ENCODE data around the gene S100P.
A peak's percentile ranks its signal among the peaks of the same experiment; 100 is the strongest.

Gene S100P

DNA sequence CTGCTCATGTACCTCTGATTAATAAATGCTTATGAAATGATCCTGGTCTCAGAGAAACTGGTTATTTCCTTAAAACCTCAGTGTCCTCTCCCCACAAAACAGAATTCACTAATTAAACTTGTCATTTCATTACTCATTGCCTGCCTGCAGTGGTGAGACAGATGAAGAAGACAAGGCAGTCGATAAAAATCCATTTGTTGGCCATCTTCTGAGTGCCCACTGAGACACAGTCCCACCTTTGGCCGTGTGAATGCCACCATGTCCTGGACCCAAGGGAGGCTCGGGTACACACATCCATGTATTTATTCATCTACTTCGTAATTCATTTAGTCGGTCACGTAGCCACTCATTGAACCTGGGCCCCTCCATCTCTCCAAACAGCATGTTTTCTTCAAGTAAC lies 3.5 kb downstream of the S100P start:
- DNase-seq (ENCODE audit: low read depth in 2 of 2): no peak

DNA sequence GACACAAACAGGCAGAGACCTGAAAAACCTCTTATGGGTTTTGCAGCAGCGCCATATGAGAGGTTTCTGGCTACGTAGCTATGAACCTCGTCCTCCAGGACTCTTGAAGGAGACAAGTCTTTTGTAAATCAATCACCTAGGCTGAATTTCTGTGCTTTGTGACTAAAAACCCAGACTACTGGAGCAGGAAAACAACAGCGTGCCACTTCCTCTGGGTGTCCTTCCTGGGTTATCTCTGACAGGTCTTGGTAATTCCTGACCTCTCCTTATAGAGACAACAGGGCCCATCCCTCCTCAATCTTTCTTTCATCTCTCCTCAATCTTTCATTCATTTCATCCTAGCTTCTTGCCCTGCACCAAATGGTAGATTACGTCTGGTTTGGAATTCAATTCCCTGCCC lies 5.7 kb downstream of the S100P start:
- DNase-seq (ENCODE audit: low read depth in 2 of 2): no peak

- DNase-seq (ENCODE audit: low read depth in 2 of 2): no peak
Observed at GRCh38 chr4:6699903-6700302, 6.2 kb downstream of the S100P start.

DNA sequence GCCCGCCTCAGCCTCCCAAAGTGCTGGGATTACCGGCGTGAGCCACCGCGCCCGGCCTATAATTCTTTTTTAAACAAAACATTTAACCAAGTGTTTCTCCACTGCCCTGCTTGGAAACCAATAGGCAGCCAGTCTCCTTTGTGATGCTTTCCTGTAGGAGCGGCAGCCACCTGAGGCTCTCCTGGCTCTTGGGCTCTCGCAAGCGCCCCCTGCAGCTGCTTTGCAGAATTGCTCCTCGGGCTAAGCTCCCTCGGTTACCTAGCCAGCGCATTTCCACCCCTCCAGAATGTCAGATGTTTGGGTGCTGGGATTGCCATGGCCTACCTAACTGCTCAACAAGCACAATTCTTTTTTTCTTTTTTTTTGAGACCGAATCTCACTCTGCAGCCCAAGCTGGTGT lies 7.7 kb downstream of the S100P start:
- DNase-seq (ENCODE audit: low read depth in 2 of 2): no peak

DNA sequence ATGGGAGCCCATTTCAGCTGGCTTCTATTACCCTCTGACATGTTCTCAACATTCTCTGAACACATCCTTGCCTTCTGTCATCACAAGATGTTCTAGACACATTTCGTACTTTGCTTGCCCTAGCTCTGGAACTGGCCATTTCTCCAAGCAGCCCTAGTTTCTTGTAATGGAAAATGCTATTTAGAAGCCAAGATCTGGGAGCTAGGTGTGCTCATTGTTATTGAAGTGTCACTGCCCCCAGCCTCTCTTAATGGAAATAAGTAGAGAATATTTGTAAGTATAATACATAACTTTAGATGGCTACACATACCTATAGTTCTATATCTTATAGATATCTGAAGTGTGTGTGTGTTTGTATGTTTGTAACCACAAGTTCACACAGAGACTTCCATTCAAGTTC lies 9.1 kb downstream of the S100P start:
- no peak for DNase-seq (ENCODE audit: low read depth in 2 of 2)

DNA sequence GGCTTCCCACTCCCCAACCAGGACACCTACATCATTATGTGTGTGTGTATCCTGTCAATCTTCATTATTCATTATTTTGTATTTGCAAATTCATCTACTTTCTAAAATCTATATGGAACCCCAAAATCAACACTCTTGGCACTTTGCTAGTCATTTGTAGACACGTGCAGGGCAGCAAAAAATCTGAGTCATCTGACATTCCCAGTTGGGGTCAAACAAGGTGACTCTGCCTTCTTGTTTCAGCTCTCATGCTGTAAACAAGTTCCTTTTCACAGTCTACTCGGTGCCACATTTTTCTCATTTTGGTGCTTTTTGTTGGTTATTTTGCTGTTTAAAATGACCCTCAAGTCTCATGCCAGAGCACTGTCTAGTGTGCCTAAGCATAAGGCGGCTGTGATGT lies 10.1 kb downstream of the S100P start:
- no peak for DNase-seq (ENCODE audit: low read depth in 2 of 2)

- no peak for DNase-seq (ENCODE audit: low read depth in 2 of 2)
Observed at GRCh38 chr4:6705646-6706045, 12.0 kb downstream of the S100P start.

- no peak for DNase-seq (ENCODE audit: low read depth in 2 of 2)
Observed at GRCh38 chr4:6706173-6706572, 12.5 kb downstream of the S100P start.

- DNase-seq (ENCODE audit: low read depth in 2 of 2): peak; percentile 89 to 90
Observed at GRCh38 chr4:6709230-6710114, 15.8 kb downstream of the S100P start, which contains the start of gene MRFAP1L1. TSS of gene MRFAP1L1 (minus strand) at chr4:6709865. CDS start at chr4:6709629, 236 bp downstream.

DNA sequence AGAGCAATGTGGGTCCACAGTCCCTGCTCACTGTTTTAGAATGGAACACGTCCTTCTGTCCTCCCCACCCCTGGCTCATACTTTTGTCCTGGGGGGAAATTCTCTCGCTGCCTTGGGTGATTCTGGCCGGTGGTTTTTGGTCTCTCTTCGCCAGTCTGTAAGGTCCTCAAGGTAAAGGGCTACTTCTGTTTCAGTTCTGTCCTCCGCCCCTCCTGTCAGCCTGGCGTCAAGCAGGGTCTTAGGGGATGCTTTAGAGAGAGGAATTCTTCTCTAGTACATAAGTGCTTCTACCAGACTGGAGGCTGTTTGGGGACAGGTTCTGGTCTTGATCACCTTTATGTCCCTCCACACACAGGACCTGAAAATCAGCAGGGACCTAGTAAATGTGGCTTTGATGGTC lies 16.6 kb downstream of the S100P start:
- no peak for DNase-seq (ENCODE audit: low read depth in 2 of 2)

- no peak for DNase-seq (ENCODE audit: low read depth in 2 of 2)
Observed at GRCh38 chr4:6710996-6711395, 17.3 kb downstream of the S100P start.

GRCh38 chr4:6714954-6715353 lies 21.3 kb downstream of the S100P start:
- no peak for DNase-seq (ENCODE audit: low read depth in 2 of 2)

GRCh38 chr4:6715704-6716017 lies 22.0 kb downstream of the S100P start:
- no peak for DNase-seq (ENCODE audit: low read depth in 2 of 2)

- peak; percentile 66 to 78 for DNase-seq (ENCODE audit: low read depth in 2 of 2)
Observed at GRCh38 chr4:6716018-6716911, 22.6 kb downstream of the S100P start, which contains the start of gene BLOC1S4. TSS of gene BLOC1S4 (plus strand) at chr4:6716174. CDS start at chr4:6716210, 36 bp downstream.

DNA sequence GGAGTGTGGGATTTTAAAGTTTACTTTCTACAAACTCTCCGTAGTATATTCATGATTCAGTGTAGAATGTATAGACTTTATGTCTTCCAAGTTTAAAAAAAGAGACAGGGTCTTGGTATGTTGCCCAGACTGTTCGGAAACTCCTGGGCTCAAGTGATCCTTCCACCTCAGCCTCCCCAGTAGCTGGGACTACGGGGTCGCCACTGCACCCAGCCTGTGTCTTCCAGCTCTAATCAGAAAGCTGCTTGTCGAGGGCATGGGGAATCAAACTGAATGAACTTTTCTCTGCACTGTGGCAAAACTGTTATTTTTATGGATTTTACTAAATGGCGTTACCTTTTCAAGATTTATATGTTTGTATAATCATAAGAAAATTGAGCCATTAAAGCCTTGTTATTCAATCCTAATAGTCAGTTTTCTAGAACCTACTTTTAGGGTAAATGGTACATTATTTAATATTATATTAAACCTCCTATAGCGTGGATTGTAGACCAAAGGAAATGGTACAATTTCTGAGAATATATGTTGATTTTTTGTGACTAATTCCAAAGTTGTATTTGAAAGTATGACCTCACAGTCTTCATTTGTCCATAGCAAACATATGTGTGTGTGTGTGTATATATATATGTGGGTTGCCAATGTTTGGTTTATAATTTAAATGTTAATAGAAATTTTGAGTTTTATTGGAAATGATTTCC lies 23.4 kb downstream of the S100P start:
- DNase-seq (ENCODE audit: low read depth in 2 of 2): no peak

- DNase-seq (ENCODE audit: low read depth in 2 of 2): no peak
Observed at GRCh38 chr4:6718932-6719610, 25.4 kb downstream of the S100P start.

DNA sequence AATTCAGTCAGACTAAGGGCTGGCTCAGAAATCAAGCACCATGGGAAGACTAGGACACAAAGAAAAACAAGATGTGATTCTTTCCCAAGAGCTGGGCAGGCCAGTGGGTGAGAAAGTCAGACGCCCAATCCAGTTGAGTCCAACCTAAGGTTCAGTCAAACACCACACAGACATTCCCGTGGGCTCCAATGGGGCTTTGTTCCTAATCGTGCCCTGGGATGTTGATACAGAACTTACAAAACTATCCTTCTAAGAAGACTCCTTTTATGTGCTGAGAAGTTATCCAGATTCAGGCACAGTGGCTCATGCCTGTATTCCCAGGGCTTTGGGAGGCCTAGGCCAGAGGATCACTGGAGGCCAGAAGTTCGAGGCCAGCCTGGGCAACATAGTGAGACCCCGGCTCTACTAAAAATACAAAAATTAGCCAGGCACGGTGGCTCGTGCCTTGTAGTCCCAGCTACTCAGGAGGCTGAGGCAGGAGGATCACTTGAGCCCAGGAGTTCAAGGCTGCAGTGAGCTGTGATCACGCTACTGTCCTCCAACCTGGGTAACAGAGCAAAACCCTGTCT lies 26.0 kb downstream of the S100P start:
- no peak for DNase-seq (ENCODE audit: low read depth in 2 of 2)

GRCh38 chr4:6720202-6720699 lies 26.6 kb downstream of the S100P start:
- DNase-seq (ENCODE audit: low read depth in 2 of 2): peak; percentile 61 to 79

GRCh38 chr4:6721121-6721520 lies 27.4 kb downstream of the S100P start:
- DNase-seq (ENCODE audit: low read depth in 2 of 2): no peak

DNA sequence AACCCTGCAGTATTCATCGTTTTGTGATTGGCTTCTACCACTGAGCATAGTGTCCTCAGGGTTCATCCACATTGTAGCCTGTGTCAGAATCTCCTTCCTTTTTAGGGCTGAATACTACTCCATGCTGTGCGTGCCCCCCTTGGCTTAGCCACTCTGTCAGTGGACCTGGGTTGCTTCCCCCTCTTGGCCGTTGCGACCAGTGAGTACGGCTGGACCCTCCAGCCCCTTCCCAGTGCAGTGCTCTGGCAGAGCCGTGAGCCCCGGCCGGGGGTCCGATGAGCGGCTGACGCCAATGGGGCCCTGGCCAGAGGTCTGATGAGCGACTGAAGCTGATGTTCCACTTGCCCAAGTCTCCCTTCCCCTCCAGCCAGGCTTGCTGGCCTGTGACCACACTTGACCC lies 29.2 kb downstream of the S100P start:
- DNase-seq (ENCODE audit: low read depth in 2 of 2): no peak

DNA sequence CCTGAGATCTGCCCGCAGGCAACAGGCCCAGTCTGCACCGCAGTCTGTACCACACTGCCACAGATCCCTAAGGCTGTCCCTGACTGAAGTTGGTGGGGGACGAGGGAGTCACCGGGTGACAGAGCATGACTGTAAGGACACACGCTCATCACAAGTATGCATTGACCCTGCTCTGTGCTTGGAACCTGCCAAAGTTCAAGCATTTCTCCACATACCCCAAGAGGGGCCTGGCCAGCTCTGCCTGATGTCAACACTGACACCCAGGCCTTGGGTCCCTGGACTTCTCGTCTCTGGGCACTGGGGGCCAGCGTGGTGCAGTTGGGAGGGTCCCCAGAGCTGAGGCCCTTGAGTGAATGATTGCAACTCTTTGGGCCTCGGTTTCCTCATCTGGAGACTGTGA lies 30.2 kb downstream of the S100P start:
- no peak for DNase-seq (ENCODE audit: low read depth in 2 of 2)
